ENCODE measurements around the gene GUCA2A.

GUCA2A gene

DNA sequence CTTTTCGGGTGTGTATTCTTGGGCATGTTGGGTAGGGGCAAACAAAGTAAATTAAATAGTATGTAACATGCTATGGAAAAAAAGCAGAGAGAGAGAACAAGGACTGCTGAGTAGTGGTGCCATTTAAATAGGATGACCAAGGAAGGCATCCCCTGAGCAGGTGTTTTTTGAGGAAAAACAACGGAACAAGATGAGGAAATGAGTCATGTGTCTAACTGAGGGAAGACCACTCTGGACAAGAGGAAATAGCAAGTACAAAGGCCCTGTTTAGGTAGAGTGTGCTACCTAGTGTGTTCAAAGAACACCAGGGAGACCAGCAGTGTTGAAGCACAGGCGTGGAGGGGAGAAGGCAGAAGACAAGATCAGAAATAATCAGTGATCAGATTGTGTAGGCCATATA, 20.1 kb upstream of the GUCA2A start:
- Histone ChIP-seq H3K27ac (no peak overlapping the region), H3K4me2 (no peak overlapping the region), H4K20me1 (ENCODE audit: insufficient read depth) (no peaks in the 10 kb centered on the region), H2AFZ (ENCODE audit: low read depth) (no peak overlapping the region), H3K4me3 (IDR thresholded peaks at IDR 0.05; ENCODE audit: insufficient read depth, low read depth, low read length) (no peak overlapping the region), H3K4me1 (ENCODE audit: low read depth, poor library complexity, severe bottlenecking) (no peaks in the 10 kb centered on the region), H3K9ac (no peak overlapping the region), H3K36me3 (ENCODE audit: insufficient read depth) (no peaks in the 10 kb centered on the region), H3K27me3 (ENCODE audit: insufficient read depth, low read depth) (no peaks in the 10 kb centered on the region), H3K79me2 (ENCODE audit: insufficient read depth, low read depth) (no peaks in the 10 kb centered on the region)
- TF ChIP-seq, protein P1, sequence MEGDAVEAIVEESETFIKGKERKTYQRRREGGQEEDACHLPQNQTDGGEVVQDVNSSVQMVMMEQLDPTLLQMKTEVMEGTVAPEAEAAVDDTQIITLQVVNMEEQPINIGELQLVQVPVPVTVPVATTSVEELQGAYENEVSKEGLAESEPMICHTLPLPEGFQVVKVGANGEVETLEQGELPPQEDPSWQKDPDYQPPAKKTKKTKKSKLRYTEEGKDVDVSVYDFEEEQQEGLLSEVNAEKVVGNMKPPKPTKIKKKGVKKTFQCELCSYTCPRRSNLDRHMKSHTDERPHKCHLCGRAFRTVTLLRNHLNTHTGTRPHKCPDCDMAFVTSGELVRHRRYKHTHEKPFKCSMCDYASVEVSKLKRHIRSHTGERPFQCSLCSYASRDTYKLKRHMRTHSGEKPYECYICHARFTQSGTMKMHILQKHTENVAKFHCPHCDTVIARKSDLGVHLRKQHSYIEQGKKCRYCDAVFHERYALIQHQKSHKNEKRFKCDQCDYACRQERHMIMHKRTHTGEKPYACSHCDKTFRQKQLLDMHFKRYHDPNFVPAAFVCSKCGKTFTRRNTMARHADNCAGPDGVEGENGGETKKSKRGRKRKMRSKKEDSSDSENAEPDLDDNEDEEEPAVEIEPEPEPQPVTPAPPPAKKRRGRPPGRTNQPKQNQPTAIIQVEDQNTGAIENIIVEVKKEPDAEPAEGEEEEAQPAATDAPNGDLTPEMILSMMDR (conservative IDR thresholded peaks at IDR 0.05; ENCODE audit: low read depth, low read length) = no peak

DNA sequence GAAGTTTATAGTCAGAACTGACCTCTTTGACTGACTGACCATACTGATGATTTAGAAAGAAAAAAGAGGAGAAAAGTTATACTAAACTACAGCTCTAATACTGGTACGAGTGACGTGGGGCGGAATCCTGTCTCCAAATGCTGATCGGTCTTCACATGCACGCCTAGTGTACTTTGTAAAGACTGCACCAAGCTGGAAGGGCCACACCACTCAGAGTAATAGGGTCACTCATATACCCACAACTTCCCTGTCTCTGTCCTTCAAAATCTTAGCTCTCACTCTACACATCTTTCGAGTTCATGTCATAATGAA, 19.4 kb upstream of the GUCA2A start:
- TF ChIP-seq, protein P1 (conservative IDR thresholded peaks at IDR 0.05; ENCODE audit: low read depth, low read length) = no peak
- no peaks in the 10 kb centered on the region for H3K79me2 ChIP-seq (ENCODE audit: insufficient read depth, low read depth)
- H3K4me3 ChIP-seq (IDR thresholded peaks at IDR 0.05; ENCODE audit: insufficient read depth, low read depth, low read length) = no peak overlapping the region
- no peak overlapping the region for H2AFZ ChIP-seq (ENCODE audit: low read depth)
- H3K4me2 ChIP-seq = no peak overlapping the region
- no peak overlapping the region for H3K9ac ChIP-seq
- no peaks in the 10 kb centered on the region for H3K4me1 ChIP-seq (ENCODE audit: low read depth, poor library complexity, severe bottlenecking)
- no peaks in the 10 kb centered on the region for H3K36me3 ChIP-seq (ENCODE audit: insufficient read depth)
- H3K27ac ChIP-seq = no peak overlapping the region
- no peaks in the 10 kb centered on the region for H4K20me1 ChIP-seq (ENCODE audit: insufficient read depth)
- no peaks in the 10 kb centered on the region for H3K27me3 ChIP-seq (ENCODE audit: insufficient read depth, low read depth)

DNA sequence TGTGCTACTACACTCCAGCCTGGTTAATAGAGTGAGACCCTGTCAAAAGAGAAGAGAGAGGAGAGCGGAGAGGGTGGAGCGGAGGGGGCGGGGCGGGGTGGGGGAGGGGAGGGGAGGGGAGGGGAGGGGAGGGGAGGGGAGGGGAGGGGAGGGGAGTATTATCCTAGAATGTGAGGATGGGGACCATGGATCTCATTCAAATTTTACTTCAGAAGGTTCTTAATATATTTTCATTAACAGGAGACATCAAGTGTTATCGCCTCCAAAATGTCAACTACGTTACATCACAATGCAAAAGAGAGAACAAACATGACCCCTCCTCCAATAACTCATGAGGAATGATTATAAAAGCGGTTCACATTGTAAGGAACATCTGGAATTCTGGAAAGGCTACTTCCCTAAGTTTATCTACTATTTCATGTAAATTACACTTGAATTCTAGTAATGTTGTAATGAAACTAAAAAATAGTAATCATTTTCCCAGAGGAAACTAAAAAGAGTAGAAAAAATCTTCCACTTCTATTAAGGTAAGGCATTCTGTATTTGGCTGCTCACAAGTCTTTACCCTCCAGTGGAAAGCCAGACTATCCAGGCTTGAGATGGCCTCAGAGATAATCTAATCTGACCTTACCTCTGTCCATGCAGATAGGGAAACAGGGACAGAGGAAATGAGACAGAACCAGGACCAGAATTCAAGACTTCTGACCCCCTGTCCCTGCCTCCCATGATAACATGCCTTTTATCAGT, 18.8 kb upstream of the GUCA2A start:
- Histone ChIP-seq H3K4me3 (IDR thresholded peaks at IDR 0.05; ENCODE audit: insufficient read depth, low read depth, low read length) (no peak overlapping the region), H2AFZ (ENCODE audit: low read depth) (no peak overlapping the region), H3K79me2 (ENCODE audit: insufficient read depth, low read depth) (no peaks in the 10 kb centered on the region), H3K9ac (no peak overlapping the region), H3K4me1 (ENCODE audit: low read depth, poor library complexity, severe bottlenecking) (no peaks in the 10 kb centered on the region), H3K36me3 (ENCODE audit: insufficient read depth) (no peaks in the 10 kb centered on the region), H3K27me3 (ENCODE audit: insufficient read depth, low read depth) (no peaks in the 10 kb centered on the region), H3K4me2 (no peak overlapping the region), H3K27ac (no peak overlapping the region), H4K20me1 (ENCODE audit: insufficient read depth) (no peaks in the 10 kb centered on the region)
- TF ChIP-seq, protein P1 (conservative IDR thresholded peaks at IDR 0.05; ENCODE audit: low read depth, low read length) = no peak

DNA sequence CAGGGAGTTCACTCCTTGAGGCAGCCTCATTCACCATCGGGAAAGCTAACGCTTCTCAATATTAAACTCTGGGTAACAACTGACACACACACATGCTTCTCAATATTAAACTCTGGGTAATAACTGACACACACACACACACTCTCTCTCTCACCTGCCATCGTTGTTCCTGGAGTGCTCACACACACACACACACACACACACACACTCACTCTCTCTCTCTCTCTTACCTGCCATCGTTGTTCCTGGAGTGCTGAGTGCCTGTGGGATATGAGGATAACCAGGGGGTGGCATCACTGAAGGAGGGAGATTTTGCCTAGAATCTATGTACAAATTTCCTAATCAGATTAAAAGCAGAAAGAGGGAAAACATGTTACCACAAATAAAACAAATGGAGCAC, 17.1 kb upstream of the GUCA2A start:
- TF ChIP-seq, protein P1 (conservative IDR thresholded peaks at IDR 0.05; ENCODE audit: low read depth, low read length) = no peak
- Histone ChIP-seq H3K4me3 (IDR thresholded peaks at IDR 0.05; ENCODE audit: insufficient read depth, low read depth, low read length) (no peak overlapping the region), H3K4me2 (no peak overlapping the region), H3K4me1 (ENCODE audit: low read depth, poor library complexity, severe bottlenecking) (no peaks in the 10 kb centered on the region), H3K9ac (no peak overlapping the region), H3K27ac (no peak overlapping the region), H4K20me1 (ENCODE audit: insufficient read depth) (no peaks in the 10 kb centered on the region), H3K79me2 (ENCODE audit: insufficient read depth, low read depth) (no peaks in the 10 kb centered on the region), H3K36me3 (ENCODE audit: insufficient read depth) (no peaks in the 10 kb centered on the region), H3K27me3 (ENCODE audit: insufficient read depth, low read depth) (no peaks in the 10 kb centered on the region), H2AFZ (ENCODE audit: low read depth) (no peak overlapping the region)
